ENCODE data around the gene WDR70. TPM values are rescaled to one million over a fixed set of nuclear protein-coding genes. Genes with fewer than 3 reads are reported as not detected.

The WDR70 gene
- total and polyA plus RNA-seq, 2 of the 8 experiments (the other 6 are each of a cell fraction or from before 2014, with no cell fraction given), result 10.6 to 37.4 TPM

GRCh38 chr5:37776826-37777225, 397.7 kb downstream of the WDR70 start (continued):
- TF ChIP-seq CHD7 (IDR thresholded peaks at IDR 0.05; ENCODE audit: insufficient replicate concordance, low read length) (no peak), ASH2L (IDR thresholded peaks at IDR 0.05; ENCODE audit: low read length) (no peak)
